Muscle of leg (tissue), 16 donors: ENCODE results near the gene ARL6. TPM values are rescaled to one million over a fixed set of nuclear protein-coding genes. Genes with fewer than 3 reads are reported as not detected.

Source experiments
- DNase-seq: peaks from one replicate; pipeline ENCODE4 v3.0.0; 2013
- H3K27ac ChIP-seq: one replicate; pipeline ENCODE4 v1.5.1; 2013; ENCODE audit warnings: mild to moderate bottlenecking, low read length, control low read depth
- H3K27me3 ChIP-seq: one replicate; pipeline ENCODE4 v1.6.1; 2013; ENCODE audit warnings: low read length; ENCODE audit not compliant: control insufficient read depth, insufficient read depth
- H3K36me3 ChIP-seq: one replicate; pipeline ENCODE4 v1.6.1; 2013; ENCODE audit warnings: low read length; ENCODE audit not compliant: control insufficient read depth, insufficient read depth
- H3K4me1 ChIP-seq: one replicate; pipeline ENCODE4 v1.6.1; 2013; ENCODE audit warnings: low read length; ENCODE audit not compliant: control insufficient read depth, insufficient read depth
- H3K4me3 ChIP-seq: one replicate; pipeline ENCODE4 v1.5.1; 2013; ENCODE audit warnings: low read length, control low read depth
- H3K9me3 ChIP-seq: replicated peaks from 2 replicates; pipeline ENCODE4 v1.6.1; 2013; ENCODE audit warnings: low read depth, low read length; ENCODE audit not compliant: control insufficient read depth
- WGBS: methylation state at CpG from one replicate; pipeline ENCODE4 v1.1.5; 2013; ENCODE audit warnings: missing lambda C conversion rate; ENCODE audit not compliant: insufficient coverage; 5-methylcytosine and 5-hydroxymethylcytosine counted together
- long read RNA-seq, 11 donors: transcript quantifications; one replicate each; lab custom pipeline, GENCODE V29; 2026
- polyA plus RNA-seq, 8 donors: library from polyadenylated mRNA; unstranded; fragments of 120-200 nt; gene quantifications; one replicate each; pipeline versions ENCODE4 v1.2.1 to v1.2.3, GENCODE V29; 2013; ENCODE audit warnings: inconsistent platforms in 1 of 8, low replicate concordance in 1 of 8; ENCODE audit not compliant: insufficient read length in 8 of 8, insufficient read depth in 1 of 8
- total RNA-seq: library from RNA; stranded (reverse); fragments of 120-200 nt; gene quantifications from one replicate; pipeline ENCODE4 v1.2.4, GENCODE V29; 2013

The ARL6 gene, protein sequence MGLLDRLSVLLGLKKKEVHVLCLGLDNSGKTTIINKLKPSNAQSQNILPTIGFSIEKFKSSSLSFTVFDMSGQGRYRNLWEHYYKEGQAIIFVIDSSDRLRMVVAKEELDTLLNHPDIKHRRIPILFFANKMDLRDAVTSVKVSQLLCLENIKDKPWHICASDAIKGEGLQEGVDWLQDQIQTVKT
- total RNA-seq (5.7 TPM), polyA plus RNA-seq (1 to 10 TPM; 4.5 to 9.0 (median 5.8) TPM)
- long read RNA-seq, donor 1, full-length matches to known transcripts, result 2 of 2 reads
- long read RNA-seq, donor 1, partial matches to known transcripts, result 0 of 2 reads
- long read RNA-seq, donor 1, other reads (novel, unspliced or antisense), result 0 of 2 reads
- long read RNA-seq, donor 2, result 0 reads
- long read RNA-seq, donor 3, full-length matches to known transcripts, result 1 of 1 reads
- long read RNA-seq, donor 3, partial matches to known transcripts, result 0 of 1 reads
- long read RNA-seq, donor 3, other reads (novel, unspliced or antisense), result 0 of 1 reads
- long read RNA-seq, donor 4, full-length matches to known transcripts, result 1 of 1 reads
- long read RNA-seq, donor 4, partial matches to known transcripts, result 0 of 1 reads
- long read RNA-seq, donor 4, other reads (novel, unspliced or antisense), result 0 of 1 reads
- long read RNA-seq, donor 5, full-length matches to known transcripts, result 2 of 2 reads
- long read RNA-seq, donor 5, partial matches to known transcripts, result 0 of 2 reads
- long read RNA-seq, donor 5, other reads (novel, unspliced or antisense), result 0 of 2 reads
- long read RNA-seq, donor 6, full-length matches to known transcripts, result 3 of 3 reads
- long read RNA-seq, donor 6, partial matches to known transcripts, result 0 of 3 reads
- long read RNA-seq, donor 6, other reads (novel, unspliced or antisense), result 0 of 3 reads
- long read RNA-seq, donor 7, partial matches to known transcripts, result 0 of 1 reads
- long read RNA-seq, donor 7, other reads (novel, unspliced or antisense), result 0 of 1 reads
- long read RNA-seq, donor 8, result 0 reads
- long read RNA-seq, donor 9, full-length matches to known transcripts, result 1 of 1 reads
- long read RNA-seq, donor 9, partial matches to known transcripts, result 0 of 1 reads
- long read RNA-seq, donor 9, other reads (novel, unspliced or antisense), result 0 of 1 reads
- long read RNA-seq, donor 10, full-length matches to known transcripts, result 2 of 2 reads
- long read RNA-seq, donor 10, partial matches to known transcripts, result 0 of 2 reads
- long read RNA-seq, donor 10, other reads (novel, unspliced or antisense), result 0 of 2 reads
- long read RNA-seq, donor 11, full-length matches to known transcripts, result 5 of 5 reads
- long read RNA-seq, donor 11, partial matches to known transcripts, result 0 of 5 reads
- long read RNA-seq, donor 11, other reads (novel, unspliced or antisense), result 0 of 5 reads

- H3K4me1 ChIP-seq, result peaks cover 6% of the 10 kb centered on the region
- peak within 1 kb of the TSS; percentile 67 for H3K4me3 ChIP-seq
- H3K27ac ChIP-seq, result peak within 1 kb of the TSS; percentile 78
- peak; percentile 94 for DNase-seq
- H3K9me3 ChIP-seq, result no peaks in the 10 kb centered on the region
- H3K36me3 ChIP-seq, result no peaks in the 10 kb centered on the region
- under 1% methylated on average over 37 of the region's 46 CpGs for whole genome bisulfite sequencing
- no peaks in the 10 kb centered on the region for H3K27me3 ChIP-seq
Observed at GRCh38 chr3:97764407-97765238, at the start of gene ARL6. Gene ARL6 (plus strand): TSS chr3:97764758. CDS start chr3:97768108, 3,350 bp downstream.

DNA sequence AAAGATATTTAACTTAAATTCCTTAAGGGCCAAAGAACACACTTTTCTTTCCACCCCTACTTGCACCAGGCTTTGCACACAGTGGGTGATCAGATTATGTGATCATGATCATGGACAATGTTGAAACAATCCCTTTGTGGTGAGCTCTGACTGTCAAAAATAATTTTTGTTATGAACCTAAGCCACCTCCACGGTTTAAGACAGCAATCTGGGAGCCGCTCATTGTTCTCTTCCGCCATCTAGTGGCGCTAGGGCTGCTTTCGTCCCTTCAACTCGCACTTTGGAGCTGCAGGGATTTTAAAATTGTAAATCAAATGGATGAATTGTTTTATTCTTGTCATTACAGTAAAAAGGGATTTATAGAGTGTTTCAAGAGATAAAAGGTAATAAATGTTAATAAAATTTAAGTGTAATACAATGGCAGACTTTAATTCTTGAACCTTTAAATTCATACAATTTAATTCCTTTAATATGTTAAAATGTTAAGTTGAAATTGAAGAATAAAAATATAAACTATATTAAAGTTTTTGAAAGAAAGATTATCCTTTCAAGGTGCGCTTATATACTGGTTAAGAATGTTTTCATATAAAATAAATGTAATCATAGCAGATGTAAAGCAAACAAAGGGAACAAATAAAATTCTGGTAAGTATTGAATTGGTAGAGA is 45.3 kb upstream of the ARL6 start:
- peak; percentile 82 for DNase-seq
- Histone ChIP-seq H3K9me3 (no peaks in the 10 kb centered on the region), H3K36me3 (no peaks in the 10 kb centered on the region), H3K4me3 (no peak overlapping the region), H3K4me1 (no peaks in the 10 kb centered on the region), H3K27me3 (no peaks in the 10 kb centered on the region), H3K27ac (no peak overlapping the region)
- 0% methylated on average over 2 of the region's 7 CpGs for WGBS

GRCh38 chr3:97720417-97720816 is 44.1 kb upstream of the ARL6 start:
- Histone ChIP-seq H3K27ac (no peak overlapping the region), H3K27me3 (no peaks in the 10 kb centered on the region), H3K36me3 (no peaks in the 10 kb centered on the region), H3K9me3 (no peaks in the 10 kb centered on the region), H3K4me1 (no peaks in the 10 kb centered on the region), H3K4me3 (no peak overlapping the region)
- WGBS, result no CpG with 5 or more reads among the region's 2 CpGs
- DNase-seq, result peak; percentile 23

DNA sequence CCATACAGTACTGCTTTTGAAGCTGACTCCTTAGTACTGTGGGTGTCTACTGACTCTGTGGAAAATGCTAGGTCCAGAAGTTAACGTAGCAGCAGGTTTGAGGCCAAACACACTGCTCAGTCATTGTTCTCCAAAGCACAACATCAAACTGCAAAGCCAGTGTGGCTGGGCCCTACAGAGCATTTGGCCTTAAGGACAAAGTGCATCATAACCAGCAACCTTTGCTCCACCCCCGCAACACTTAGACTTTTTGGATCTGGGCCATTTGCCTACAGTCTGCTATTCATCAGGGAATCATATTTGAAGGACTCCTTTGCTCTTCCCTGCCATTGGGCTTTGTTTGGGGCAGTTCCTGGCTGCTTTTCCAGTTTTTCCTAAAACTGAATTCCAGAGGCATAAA is 43.1 kb upstream of the ARL6 start:
- WGBS, result 58% methylated on average over 2 of the region's 2 CpGs
- H3K27ac ChIP-seq, result no peak overlapping the region
- H3K4me1 ChIP-seq, result no peaks in the 10 kb centered on the region
- no peak for DNase-seq
- H3K4me3 ChIP-seq, result no peak overlapping the region
- H3K9me3 ChIP-seq, result no peaks in the 10 kb centered on the region
- H3K27me3 ChIP-seq, result no peaks in the 10 kb centered on the region
- H3K36me3 ChIP-seq, result no peaks in the 10 kb centered on the region

- no peaks in the 10 kb centered on the region for H3K9me3 ChIP-seq
- no peaks in the 10 kb centered on the region for H3K36me3 ChIP-seq
- H3K27ac ChIP-seq, result no peak overlapping the region
- WGBS, result 0% methylated on average over 1 of the region's 3 CpGs
- DNase-seq, result no peak
- no peaks in the 10 kb centered on the region for H3K27me3 ChIP-seq
- H3K4me1 ChIP-seq, result no peaks in the 10 kb centered on the region
- no peak overlapping the region for H3K4me3 ChIP-seq
Observed at GRCh38 chr3:97736928-97737327, 27.6 kb upstream of the ARL6 start.

- Histone ChIP-seq H3K27ac (no peak overlapping the region), H3K4me1 (no peaks in the 10 kb centered on the region), H3K27me3 (no peaks in the 10 kb centered on the region), H3K4me3 (no peak overlapping the region), H3K9me3 (no peaks in the 10 kb centered on the region), H3K36me3 (no peaks in the 10 kb centered on the region)
- no peak for DNase-seq
- no CpG with 5 or more reads among the region's 1 CpG for WGBS
Observed at GRCh38 chr3:97738761-97739160, 25.8 kb upstream of the ARL6 start.

DNA sequence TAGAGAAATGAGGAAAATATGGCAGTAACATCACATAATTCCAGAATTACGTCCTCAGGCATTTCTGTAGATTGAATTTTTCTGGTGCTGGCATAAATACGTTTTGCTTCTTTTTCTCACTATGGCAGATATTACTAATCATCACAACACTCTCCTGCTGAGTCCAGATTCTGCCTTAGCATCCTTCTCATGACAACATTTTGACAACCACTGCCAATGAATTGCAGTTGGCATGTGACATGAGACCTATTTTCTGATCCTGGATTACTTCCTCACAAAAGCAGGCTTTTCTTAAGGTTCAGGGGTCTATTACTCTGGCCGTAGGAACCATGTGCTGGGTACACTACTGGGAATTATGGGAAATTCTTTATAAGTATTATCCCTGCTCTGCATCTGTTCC is 22.5 kb upstream of the ARL6 start:
- Histone ChIP-seq H3K9me3 (no peaks in the 10 kb centered on the region), H3K4me3 (no peak overlapping the region), H3K36me3 (no peaks in the 10 kb centered on the region), H3K4me1 (no peaks in the 10 kb centered on the region), H3K27ac (no peak overlapping the region), H3K27me3 (no peaks in the 10 kb centered on the region)
- no CpG with 5 or more reads among the region's 3 CpGs for WGBS
- DNase-seq, result no peak

DNA sequence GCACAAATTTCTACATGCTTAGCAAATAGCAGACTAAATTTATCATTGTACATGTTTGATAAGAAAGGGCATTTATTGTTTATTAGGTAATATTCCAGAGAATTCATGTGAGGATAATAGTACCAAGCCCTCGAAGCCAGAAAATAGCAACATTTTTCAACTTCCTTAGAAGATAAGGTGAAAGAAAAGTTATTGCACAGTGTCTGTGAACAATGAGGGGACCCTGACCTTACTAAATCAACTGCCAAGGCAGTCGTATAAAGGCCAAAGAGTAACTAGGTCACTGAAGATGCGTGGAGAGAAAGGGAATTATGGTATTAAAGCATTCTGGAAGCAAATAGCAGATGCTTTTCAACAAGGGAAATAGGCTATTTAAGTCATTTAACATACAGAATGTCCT is 20.3 kb upstream of the ARL6 start:
- Histone ChIP-seq H3K27ac (no peak overlapping the region), H3K27me3 (no peaks in the 10 kb centered on the region), H3K4me3 (no peak overlapping the region), H3K9me3 (no peaks in the 10 kb centered on the region), H3K4me1 (no peaks in the 10 kb centered on the region), H3K36me3 (no peaks in the 10 kb centered on the region)
- DNase-seq, result no peak
- no CpG with 5 or more reads among the region's 3 CpGs for WGBS
